CD4-positive, alpha-beta T cell treated with Interleukin-12 subunit alpha and Interleukin-12 subunit beta, for 1 hour (primary cell): ENCODE data around the gene MADCAM1.

ENCODE experiments used
- DNase-seq: peaks from one replicate; pipeline ENCODE4 v3.0.0-alpha.2; 2020

MADCAM1 gene

DNA sequence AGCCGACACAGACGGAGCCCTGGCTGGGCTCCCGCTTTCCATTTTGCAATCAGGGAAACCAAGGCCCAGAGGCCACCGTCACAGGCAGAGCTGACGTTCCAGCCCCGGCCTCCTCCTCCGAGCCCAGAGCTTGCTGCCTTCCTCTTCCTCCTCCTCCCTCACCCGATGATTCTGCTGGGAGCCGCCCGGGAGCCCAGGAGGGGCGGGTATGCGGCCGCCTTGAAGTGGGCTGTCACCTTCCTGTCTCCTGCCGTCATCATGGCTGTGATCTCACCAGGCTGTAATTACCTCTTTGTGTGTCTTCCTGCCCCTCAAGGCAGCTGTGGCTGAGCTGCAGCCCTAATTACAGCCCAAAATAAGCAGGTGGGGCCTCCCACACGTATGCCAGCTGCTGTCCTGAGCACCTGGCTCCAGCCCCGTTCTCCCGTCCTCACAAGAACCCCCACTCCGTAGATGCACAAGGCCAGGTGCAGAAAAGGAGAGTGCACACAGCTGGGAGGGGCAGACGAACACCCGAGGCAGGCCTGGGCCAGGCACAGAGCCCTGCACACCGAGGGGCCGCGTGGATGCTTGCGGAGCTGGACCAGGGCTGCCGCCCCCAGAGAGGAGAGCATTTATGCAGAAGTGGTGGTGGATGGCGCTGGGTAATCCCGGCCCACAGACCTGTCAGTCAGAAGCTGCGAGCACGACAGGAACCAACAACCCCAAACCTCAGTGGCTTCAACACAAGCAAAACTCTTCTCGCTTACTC is 15.0 kb downstream of the MADCAM1 start:
- DNase-seq: peak; percentile 91

DNA sequence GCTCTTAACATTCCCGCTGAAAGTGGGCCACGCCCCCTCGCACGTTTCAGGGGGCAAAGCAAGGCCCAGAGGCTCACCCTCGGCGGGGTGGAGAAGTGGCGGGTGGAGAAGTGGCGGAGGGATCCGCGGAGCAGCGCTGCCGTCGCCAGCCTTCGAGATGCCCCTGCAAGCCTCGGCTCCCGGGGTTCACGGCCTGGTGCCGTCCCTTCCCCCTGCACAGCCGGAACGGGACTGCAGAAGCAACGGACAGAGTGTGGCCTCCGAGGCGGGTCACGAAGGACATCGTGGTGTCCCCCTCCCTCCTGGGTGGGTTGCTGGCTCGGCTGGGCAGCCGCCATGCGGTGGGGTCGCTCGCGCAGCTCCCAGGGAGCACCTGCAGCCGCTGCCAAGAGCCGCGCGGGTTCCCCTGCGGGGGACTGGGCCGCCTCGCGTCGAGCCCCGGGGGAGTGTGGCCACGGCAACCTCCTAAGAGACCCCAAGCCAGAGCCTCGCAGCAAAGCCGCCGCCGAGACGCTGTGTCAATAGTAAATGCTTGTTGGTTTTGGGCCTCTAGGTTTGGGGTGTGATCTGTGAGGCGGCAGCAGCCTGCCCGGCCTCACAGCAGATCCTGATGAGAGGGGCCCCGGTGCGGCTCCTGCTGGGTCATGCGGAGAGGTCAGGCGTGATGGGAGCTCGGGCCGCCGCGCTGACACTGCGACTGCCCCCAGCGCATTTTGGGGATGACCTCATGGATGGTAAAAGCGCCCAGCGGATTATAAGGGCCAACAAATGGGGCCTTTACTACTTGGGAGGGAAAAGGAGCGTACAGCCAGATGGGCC is 16.5 kb downstream of the MADCAM1 start:
- no peak for DNase-seq

DNA sequence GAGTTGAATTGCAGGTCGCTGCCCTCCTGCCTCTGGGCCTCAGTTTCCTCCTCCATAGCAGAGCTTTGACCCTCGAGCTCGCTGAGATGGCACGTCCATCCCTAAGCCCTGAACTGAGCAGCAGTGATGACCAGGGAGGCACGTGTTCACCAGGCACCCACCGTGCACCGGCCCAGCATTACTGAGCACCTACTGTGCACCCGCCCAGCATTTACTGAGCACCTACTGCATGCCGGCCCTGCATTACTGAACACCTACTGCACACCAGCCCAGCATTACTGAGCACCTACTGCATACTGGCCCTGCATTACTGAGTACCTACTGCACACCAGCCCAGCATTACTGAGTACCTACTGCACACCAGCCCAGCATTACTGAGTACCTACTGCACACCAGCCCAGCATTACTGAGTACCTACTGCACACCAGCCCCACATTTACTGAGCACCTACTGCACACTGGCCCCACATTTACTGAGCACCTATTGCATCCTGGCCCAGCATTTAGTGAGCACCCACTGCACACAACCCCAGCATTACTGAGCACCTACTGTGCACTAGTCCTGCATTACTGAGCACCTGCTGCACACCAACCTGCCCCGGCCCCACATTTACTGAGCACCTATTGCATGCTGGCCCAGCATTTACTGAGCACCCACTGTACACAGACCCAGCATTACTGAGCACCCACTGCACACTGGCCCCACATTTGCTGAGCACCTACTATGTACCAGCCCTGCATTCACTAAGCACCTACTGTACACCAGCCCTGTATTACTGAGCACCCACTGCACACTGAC is 17.3 kb downstream of the MADCAM1 start:
- no peak for DNase-seq

DNA sequence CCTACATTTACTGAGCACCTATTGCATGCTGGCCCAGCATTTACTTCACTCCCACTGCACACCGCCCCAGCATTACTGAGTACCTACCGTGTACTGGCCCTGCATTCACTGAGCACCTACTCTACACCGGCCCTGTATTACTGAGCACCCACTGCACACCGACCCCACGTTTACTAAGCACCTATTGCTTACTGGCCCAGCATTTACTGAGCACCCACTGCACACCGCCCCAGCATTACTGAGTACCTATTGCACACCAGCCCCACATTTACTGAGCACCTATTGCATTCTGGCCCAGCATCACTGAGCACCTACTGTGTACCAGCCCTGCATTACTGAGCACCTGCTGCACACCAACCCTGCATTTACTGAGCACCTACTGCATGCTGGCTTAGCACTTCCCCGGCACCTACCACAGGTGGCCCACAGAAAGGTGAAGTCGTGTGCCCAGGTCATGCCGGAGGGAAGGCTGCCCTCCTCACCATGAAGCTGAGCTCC is 17.9 kb downstream of the MADCAM1 start:
- no peak for DNase-seq

DNA sequence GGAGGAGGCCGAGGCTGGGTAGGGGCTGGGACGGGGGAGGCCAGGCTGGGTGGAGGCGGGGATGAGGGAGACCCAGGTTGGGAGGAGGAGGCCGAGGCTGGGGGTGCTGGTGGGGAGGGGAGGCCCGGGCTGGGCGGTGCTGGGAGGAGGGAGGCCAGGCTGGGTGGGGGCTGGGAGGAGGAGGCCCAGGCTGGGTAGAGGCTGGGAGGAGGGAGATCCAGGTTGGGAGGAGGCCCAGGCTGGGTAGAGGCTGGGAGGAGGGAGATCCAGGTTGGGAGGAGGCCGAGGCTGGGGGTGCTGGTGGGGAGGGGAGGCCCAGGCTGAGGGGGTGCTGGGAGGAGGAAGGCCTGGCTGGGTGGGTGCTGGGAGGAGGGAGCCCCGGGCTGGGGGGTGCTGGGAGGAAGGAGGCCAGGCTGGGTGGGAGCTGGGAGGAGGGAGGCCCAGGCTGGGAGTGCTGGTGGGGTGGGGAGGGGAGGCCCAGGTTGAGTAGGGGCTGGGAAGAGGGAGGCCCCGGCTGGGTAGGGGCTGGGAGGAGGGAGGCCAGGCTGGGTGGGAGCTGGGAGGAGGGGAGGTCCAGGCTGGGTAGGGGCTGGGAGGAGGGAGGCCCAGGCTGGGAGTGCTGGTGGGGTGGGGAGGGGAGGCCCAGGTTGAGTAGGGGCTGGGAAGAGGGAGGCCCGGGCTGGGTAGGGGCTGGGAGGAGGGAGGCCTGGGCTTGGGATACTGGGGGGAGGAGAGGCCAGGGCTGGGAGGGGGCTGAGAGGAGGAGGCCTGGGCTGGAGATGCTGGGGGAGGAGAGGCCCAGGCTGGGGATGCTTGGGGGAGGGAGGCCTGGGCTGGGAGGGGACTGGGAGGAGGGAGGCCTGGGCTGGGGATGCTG is 21.7 kb downstream of the MADCAM1 start:
- DNase-seq: no peak

DNA sequence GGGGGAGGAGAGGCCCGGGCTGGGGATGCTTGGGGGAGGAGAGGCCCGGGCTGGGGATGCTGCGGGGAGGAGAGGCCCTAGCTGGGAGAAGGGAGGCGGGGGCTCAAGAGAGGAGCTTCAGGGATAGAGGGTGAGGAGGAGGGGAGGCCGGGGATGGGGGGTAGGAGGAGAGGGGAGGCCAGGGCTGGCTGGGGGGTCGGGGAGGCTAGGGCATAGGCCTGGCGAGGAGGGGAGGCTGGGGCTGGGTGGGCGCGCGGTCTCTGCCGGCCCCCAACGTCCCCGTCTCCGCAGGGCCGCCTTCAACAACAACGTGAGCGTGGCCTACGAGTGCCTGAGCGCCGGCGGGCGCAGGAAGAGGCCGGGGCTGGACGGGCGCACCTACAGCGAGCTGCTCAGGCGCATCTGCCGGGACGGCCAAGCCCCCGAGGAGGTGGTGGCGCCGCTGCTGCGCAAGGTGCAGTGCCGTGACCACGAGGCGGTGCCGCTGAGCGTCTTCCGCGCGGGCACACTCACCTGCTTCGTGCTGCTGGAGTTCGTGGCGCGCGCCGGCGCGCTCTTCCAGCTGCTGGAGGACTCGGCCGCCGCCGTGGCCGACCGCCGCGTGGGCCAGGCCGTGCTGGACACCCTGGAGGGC is 22.4 kb downstream of the MADCAM1 start:
- DNase-seq: peak; percentile 70

DNA sequence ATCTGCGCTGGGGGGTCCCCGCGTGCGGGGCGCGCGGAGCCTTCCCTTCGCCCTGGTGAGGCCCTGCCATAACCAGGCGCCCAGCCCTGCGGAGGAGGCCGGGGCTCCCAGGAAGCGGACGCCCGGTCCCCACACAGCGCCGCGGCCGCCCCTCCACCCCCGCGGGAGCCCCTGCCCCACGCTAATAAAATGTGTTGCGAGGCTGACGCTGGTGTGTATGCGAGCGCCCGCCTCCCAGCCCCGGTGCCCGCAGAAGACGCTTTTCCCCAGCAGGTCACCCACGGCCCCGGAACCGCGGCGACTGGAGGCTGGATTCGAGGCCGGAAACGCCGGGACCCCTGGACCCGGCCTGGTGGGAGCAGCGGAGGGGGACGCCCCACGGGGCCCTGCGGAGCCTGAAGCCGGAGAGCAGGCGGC is 23.2 kb downstream of the MADCAM1 start:
- DNase-seq: no peak

DNA sequence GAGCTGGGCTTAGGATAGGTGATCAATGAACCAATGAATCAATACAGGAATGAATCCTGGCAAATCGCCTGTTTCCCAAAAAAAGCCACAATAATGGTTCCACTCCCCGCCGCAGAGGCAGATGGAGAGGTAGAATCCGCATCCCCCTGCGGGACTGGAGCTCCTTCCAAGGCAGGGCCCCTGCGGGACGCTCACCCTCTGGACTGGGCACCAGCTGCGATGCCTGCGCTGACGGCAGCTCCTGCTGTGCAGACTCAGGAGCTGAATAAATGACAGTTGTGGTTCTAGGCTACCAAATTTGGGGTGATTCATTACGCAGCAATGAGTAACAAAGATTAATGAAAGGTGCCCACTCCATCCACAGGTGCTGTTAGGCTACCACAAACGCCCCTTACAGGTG is 26.4 kb downstream of the MADCAM1 start:
- no peak for DNase-seq

DNA sequence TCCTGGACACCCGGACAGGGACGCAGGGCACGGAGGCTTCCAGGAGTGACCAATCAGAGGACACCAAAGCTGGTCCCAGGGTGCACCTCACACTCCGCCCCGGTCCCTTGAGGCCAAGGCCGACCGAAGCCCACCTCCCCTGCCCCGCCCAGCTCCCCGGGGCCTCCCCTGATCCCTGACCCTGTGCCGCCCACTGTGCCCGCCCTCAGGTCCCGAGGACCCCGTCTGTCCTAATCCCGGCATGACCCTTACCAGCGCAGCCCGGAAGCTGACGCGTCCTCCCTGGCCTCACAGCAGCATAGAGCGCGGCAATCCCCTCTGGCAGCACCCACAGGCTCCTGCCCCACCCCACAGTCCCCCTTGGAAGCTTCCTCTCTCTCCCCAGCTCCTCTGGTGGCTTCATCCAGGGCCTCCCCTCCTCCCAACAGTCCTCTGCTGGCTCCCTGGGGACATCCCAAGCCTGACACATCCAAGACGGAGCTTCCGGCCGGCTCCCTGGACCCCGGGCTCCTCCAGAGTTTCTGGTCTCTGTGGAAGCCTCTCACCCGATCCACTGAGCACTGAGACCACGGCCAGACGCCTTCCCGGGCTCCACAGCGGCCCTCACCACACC is 27.9 kb downstream of the MADCAM1 start:
- no peak for DNase-seq

DNA sequence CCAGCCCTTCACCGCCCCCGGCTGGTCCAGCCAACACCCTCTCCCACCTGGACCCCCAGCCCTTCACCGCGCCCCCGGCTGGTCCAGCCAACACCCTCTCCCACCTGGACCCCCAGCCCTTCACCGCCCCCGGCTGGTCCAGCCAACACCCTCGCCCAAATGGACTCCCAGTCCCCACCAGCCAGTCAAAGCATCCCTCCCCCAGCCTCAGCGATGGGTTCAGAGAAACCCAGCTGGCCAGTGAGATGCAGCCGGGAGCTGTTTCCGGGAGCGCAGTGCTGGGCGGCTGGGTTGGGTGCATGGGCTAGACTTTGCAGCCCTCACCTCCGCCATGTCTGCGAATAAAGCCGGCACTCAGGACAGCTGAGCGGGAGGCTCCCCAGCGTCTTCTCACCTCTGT is 28.7 kb downstream of the MADCAM1 start:
- no peak for DNase-seq

DNA sequence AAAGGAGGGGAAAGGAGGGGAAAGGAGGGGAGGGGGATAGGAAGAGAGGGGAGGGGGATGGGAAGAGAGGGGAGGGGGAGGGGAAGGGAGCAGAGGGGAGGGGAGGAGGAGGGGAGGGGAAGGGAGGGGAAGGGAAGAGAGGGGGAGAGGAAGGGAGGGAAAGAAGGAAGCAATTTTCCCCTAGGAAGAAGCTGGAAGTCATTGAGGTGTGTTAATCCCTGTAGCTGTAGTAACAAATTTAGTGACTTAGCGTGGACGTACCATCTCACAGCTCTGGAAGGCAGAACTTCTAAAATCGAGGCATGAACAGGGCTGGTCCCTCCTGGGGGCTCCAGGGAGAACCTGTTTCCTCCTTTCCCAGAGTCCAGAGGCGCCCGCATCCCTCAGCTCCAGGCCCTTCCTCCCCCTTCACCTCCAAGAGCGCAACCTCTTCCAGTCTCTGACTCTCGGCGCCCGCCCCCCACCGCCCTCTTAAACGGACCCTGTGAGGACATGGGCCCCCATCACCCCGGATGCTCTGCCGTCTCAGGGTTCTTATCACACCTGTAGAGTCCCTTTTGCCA is 29.7 kb downstream of the MADCAM1 start:
- DNase-seq: no peak

DNA sequence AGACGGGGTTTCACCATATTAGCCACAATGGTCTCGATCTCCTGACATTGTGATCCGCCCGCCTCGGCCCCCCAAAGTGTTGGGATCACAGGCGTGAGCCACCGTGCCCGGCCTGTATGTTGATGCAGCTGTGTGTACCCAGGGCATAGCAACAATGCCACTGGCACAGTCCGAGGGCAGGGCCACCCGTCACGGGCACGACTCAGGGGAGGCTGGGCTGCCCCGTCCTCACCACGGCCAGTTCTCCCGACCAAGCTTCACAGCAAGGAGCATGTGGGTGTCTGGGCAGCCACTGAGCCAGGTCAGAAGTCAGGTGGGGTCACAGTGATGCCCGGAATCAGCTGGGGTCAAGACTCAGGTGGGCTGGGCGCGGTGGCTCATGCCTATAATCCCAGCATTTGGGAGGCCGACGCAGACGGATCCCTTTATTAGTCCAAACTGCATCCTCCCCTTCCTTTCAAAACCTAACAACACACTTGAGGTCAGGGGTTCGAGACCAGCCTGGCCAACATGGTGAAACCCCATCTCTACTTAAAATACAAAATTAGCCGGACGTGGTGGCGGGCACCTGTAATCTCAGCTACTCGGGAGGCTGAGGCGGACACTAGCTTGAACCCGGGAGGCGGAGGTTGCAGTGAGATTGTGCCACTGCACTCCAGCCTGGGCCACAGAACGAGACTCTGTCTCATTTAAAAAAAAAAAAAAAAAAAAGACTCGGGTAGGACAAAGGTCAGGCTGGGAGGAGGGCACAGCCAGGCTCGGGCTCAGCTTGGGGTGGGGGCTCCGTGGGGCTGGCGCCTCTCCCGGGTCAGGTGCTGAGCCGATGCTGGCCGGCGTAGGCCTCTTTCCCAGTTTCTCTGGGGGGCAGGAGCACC is 34.1 kb downstream of the MADCAM1 start:
- DNase-seq: no peak

DNA sequence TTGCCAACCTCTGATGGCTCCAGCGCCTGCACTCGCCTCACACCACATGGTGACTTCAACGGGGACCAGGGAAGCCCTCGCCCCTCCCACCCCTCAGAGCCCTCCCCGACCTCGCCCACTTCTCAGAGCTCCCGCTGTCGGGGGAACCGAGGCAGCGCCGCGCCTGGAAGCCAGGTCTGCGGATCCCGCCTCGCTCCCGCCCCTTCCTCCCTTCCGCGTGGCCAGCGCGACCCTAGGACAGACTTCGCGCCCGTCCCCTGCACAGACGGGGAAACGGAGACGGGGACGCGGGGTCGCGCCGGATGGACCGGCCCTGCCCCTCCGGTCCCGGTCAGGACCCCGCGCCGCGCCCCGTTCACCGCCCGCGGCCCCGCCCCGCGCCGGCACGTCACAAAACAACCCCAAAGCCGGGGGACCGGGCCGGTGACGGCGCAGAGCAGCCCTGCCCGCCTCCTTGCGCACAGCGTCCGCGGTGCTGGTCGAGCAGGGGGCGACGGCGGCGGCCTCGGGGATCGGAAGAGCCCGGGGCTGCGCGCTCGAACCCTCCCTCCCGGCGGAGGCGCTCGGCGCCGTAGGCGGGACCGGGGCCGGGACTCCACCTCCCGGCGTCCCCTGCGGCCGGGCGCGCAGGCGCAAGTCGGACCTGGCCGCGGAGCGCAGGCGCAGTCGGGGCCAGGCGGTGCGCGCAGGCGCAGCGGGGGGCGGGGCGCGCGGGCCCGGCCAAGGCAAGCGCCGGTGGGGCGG is 34.9 kb downstream of the MADCAM1 start:
- DNase-seq: peak; percentile 91

DNA sequence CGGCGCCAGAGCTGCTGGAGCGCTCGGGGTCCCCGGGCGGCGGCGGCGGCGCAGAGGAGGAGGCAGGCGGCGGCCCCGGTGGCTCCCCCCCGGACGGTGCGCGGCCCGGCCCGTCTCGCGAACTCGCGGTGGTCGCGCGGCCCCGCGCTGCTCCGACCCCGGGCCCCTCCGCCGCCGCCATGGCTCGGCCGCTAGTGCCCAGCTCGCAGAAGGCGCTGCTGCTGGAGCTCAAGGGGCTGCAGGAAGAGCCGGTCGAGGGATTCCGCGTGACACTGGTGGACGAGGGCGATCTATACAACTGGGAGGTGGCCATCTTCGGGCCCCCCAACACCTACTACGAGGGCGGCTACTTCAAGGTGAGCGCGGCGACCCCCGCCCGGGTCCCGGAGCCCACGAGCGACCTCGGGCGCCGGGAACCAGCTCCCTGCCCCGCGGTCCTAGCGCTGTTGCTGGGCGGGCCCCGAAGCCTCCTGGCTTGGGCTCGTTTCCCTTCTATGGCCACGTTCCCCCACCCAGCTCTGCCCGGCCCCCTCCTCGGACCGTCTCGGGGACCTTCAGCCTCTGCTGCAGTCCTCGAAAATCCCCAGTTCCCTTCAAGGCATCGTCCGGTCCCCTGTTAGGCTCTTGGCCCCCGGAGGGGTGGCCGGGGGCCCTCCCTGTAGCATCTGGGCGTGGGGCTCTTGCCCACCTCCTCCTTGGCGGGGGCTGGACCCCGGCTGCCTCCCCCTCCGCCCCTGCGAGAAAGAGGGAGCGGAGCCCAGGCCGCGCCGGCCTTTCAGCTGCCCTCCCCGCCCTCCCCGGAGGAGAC is 35.7 kb downstream of the MADCAM1 start, which contains the start of gene CDC34:
CDC34 (plus strand) TSS at position 8 of the 808 bp plus-strand sequence; CDS start at position 180, 172 bp downstream.
- no peak for DNase-seq

DNA sequence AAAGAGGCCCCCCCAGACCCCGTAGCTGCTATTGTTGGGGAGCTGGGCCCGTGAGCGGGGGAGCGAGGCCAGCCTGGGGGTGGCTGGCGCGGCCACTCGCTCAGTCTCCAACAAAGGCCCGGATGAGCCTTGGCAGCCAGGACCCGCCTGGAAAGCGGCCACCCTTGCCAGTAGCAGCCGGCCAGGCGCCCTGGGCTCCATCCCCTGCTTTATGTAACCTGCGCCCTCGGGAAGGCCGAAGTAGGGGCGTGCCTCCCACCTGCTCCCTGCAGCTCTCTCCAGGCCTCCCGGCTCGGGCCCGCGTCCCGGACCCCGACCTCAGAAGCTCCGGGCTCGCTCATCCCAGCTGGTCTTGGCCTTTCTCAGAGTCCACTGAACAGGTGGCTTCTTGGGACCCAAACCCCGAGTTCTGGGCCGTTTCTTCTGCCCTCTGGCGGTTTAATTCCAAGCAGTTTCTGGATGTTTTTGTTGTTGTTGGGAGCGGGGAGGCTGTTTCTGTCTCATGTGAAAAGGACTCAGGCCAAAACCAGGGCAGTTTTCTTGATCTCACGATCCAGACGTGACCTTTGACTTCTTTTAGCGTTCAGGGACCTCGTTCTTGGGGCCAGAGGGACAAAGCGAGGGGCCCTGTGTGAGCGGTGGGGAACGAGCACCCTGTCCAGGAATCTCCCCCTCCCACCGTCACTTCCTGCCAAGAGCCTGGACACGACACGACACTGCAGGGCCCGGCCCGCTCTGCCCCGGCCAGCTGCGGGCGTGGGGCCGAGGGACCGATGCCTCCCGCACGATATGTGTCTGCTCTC is 36.5 kb downstream of the MADCAM1 start:
- peak; percentile 60 for DNase-seq

DNA sequence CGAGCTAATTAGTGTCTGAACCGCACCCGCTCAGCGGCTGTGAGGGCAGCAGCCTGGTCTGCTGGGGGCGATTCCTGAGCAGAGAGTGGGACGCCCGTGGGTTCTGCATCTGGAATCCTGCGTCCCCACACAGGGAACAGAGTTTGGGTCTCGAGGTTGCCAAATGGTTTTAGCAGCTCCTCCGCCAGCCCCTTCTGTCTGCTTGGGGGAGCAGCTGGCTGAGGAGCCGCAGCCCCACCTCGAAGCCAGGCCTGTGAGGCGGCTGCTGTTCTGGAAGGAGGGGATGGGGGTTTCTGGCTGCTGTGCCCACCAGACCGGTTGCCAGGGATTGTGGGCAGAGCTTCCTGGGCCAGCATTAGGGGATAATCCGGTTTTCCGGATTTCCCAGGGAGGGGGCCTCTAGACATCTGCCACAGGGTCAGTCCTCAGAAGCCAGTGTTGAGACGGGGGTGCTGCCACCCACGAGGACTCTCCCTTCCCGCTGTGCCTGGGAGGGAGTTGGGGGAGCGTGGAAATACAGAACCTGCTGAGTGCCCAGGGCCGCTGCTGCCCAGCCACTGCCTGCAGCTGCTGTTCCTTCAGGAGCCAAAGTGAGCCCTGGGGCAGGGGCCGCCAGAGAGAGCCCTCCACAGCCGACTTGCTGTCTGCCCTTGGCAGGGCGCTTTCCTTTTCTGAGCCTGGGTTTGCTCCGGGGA is 37.2 kb downstream of the MADCAM1 start:
- no peak for DNase-seq

DNA sequence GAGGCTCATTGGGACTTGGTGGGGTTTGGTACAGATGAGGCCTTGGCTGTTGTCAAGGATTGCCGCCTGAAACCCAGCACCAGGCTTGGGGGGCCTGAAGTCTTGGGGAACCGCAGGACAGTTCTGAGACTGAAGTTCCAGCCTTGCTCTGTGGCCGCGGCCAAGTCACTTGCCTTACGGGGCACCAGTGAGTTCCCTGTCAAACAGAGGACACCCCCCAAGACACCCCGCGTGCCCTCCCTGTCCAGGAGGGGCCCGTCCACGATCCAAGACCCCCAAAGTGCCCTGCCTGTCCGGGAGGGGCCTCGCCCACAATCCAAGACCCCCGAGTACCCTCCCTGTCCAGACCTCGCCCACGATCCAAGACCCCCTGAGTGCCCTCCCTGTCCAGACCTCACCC is 37.8 kb downstream of the MADCAM1 start:
- no peak for DNase-seq
